Measurements from ENCODE around the gene RPRM. TPM values are rescaled to one million over a fixed set of nuclear protein-coding genes. Genes with fewer than 3 reads are reported as not detected.

RPRM gene
- total and polyA plus RNA-seq, 11 donors, result 2.3 TPM; not detected in 10

GRCh38 chr2:153432381-153432780, 46.2 kb downstream of the RPRM start:
- Histone ChIP-seq H3K9me3 (peaks cover 0 to 5% (median 0%) of the 10 kb centered on the region in 12 donors), H3K4me3 (no peak overlapping the region), H3K27me3 (no peaks in the 10 kb centered on the region), H3K4me1 (no peaks in the 10 kb centered on the region), H3K27ac (no peak overlapping the region), H3K36me3 (no peaks in the 10 kb centered on the region)
- TF ChIP-seq POLR2A (IDR thresholded peaks at IDR 0.05) (no peak), CTCF (IDR thresholded peaks at IDR 0.05) (no peak)
- DNase-seq, result no peak
- intact Hi-C loops (cut with DNase I), result no loop called here
- WGBS, 4 donors, result 42 to 51% (median 46%) methylated on average over 2 of the region's 2 CpGs
- no peak for ATAC-seq

GRCh38 chr2:153431114-153431513, 47.4 kb downstream of the RPRM start:
- no peak overlapping the region for H3K27ac ChIP-seq
- H3K27me3 ChIP-seq, result no peaks in the 10 kb centered on the region
- 69 to 79% (median 75%) methylated on average over 1 of the region's 1 CpG for WGBS, 4 donors
- no peaks in the 10 kb centered on the region for H3K36me3 ChIP-seq
- TF ChIP-seq POLR2A (IDR thresholded peaks at IDR 0.05) (no peak), CTCF (IDR thresholded peaks at IDR 0.05) (no peak)
- peaks cover 0 to 5% (median 0%) of the 10 kb centered on the region in 12 donors for H3K9me3 ChIP-seq
- no peaks in the 10 kb centered on the region for H3K4me1 ChIP-seq
- intact Hi-C loops (cut with DNase I), result no loop called here
- DNase-seq (no peak), ATAC-seq (no peak)
- H3K4me3 ChIP-seq, result no peak overlapping the region
